ENCODE results near the gene CACNA1I. TPM values are rescaled to one million over a fixed set of nuclear protein-coding genes. Genes with fewer than 3 reads are reported as not detected.

Gene CACNA1I
- polyA plus RNA-seq, 3 donors: 0.04 TPM; not detected in 2

GRCh38 chr22:39661842-39662685, 91.5 kb downstream of the CACNA1I start:
- intact Hi-C loops (cut with micrococcal nuclease): no loop called here
- H3K36me3 ChIP-seq (replicated peaks in 1 of 2; ENCODE audit: control insufficient read depth in 1 of 2, insufficient read depth in 2 of 2, low read length in 2 of 2): no peaks in the 10 kb centered on the region
- H3K4me3 ChIP-seq (replicated peaks in 1 of 3; ENCODE audit: low read depth in 2 of 3, low read length in 3 of 3): peak overlapping the region in 1 of 3 experiments; percentile 25
- H3K9me3 ChIP-seq (replicated peaks in 1 of 2; ENCODE audit: control insufficient read depth in 1 of 2, insufficient read depth in 1 of 2, low read length in 2 of 2): peaks cover 0 to 15% of the 10 kb centered on the region in 2 donors
- H3K4me1 ChIP-seq (ENCODE audit: control insufficient read depth in 1 of 2, insufficient read depth in 2 of 2, low read length in 2 of 2): peaks cover 0 to 7% of the 10 kb centered on the region in 2 donors
- H3K9ac ChIP-seq (ENCODE audit: insufficient read depth, low read length, poor library complexity, severe bottlenecking): no peak overlapping the region
- Mint-ChIP-seq H3K4me3 (peak overlapping the region in 1 of 2 donors; percentile 88), H3K27me3 (ENCODE audit: low read depth in 3 of 3) (peaks cover 44 to 79% (median 56%) of the 10 kb centered on the region in 3 donors), H3K27ac (no peak overlapping the region), H3K4me1 (peaks cover 8% of the 10 kb centered on the region), H3K9me3 (peaks cover 0 to 11% (median 3%) of the 10 kb centered on the region in 7 donors), H3K36me3 (peaks cover 0 to 3% of the 10 kb centered on the region in 2 donors)
- TF ChIP-seq, protein P1, sequence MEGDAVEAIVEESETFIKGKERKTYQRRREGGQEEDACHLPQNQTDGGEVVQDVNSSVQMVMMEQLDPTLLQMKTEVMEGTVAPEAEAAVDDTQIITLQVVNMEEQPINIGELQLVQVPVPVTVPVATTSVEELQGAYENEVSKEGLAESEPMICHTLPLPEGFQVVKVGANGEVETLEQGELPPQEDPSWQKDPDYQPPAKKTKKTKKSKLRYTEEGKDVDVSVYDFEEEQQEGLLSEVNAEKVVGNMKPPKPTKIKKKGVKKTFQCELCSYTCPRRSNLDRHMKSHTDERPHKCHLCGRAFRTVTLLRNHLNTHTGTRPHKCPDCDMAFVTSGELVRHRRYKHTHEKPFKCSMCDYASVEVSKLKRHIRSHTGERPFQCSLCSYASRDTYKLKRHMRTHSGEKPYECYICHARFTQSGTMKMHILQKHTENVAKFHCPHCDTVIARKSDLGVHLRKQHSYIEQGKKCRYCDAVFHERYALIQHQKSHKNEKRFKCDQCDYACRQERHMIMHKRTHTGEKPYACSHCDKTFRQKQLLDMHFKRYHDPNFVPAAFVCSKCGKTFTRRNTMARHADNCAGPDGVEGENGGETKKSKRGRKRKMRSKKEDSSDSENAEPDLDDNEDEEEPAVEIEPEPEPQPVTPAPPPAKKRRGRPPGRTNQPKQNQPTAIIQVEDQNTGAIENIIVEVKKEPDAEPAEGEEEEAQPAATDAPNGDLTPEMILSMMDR (IDR thresholded peaks at IDR 0.05): no peak
- no peak for DNase-seq
- no peak overlapping the region for H3K27ac ChIP-seq (ENCODE audit: low read depth in 1 of 2, low read length in 2 of 2)
- H2AFZ ChIP-seq (ENCODE audit: insufficient read depth, low read depth, low read length, poor library complexity, severe bottlenecking): peak overlapping the region; percentile 13
- H3K27me3 ChIP-seq (ENCODE audit: control insufficient read depth in 2 of 2, insufficient read depth in 2 of 2, low read length in 2 of 2): peaks cover 18 to 56% of the 10 kb centered on the region in 2 donors
- no peaks in the 10 kb centered on the region for H4K20me1 ChIP-seq (ENCODE audit: insufficient read depth, low read length)
- H3K79me2 ChIP-seq (ENCODE audit: insufficient read depth, low read length): no peaks in the 10 kb centered on the region
- H3K4me2 ChIP-seq (replicated peaks; ENCODE audit: extremely low read depth, low read length, poor library complexity, severe bottlenecking): peak overlapping the region; percentile 41
- 5% methylated on average over 77 of the region's 77 CpGs for WGBS (ENCODE audit: insufficient coverage)

DNA sequence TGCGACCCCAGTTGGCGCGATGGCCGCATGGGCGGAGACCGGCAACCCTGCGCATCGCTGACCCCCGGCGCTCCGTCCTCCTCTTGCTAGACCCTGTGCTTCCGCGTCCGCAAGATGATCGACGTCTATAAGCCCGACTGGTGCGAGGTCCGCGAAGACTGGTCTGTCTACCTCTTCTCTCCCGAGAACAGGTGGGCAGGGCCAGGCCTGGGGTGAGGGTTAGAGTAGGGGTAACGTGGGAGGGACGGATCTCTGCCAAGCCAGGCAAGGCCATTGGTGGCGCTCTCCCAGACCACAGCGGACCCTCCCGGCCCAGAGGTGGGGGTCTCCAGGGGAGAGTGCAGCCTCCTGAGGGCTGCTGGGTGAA, 92.1 kb downstream of the CACNA1I start:
- Mint-ChIP-seq H3K9me3 (peaks cover 0 to 11% (median 3%) of the 10 kb centered on the region in 7 donors), H3K27me3 (ENCODE audit: low read depth in 3 of 3) (peaks cover 41 to 79% (median 51%) of the 10 kb centered on the region in 3 donors), H3K36me3 (peaks cover 0 to 3% of the 10 kb centered on the region in 2 donors), H3K4me3 (peak overlapping the region in 1 of 2 donors; percentile 72), H3K27ac (no peak overlapping the region), H3K4me1 (peaks cover 8% of the 10 kb centered on the region)
- Histone ChIP-seq H3K9ac (ENCODE audit: insufficient read depth, low read length, poor library complexity, severe bottlenecking) (no peak overlapping the region), H2AFZ (ENCODE audit: insufficient read depth, low read depth, low read length, poor library complexity, severe bottlenecking) (no peak overlapping the region), H3K9me3 (replicated peaks in 1 of 2; ENCODE audit: control insufficient read depth in 1 of 2, insufficient read depth in 1 of 2, low read length in 2 of 2) (peaks cover 0 to 15% of the 10 kb centered on the region in 2 donors), H4K20me1 (ENCODE audit: insufficient read depth, low read length) (no peaks in the 10 kb centered on the region), H3K27me3 (ENCODE audit: control insufficient read depth in 2 of 2, insufficient read depth in 2 of 2, low read length in 2 of 2) (peaks cover 18 to 53% of the 10 kb centered on the region in 2 donors), H3K79me2 (ENCODE audit: insufficient read depth, low read length) (no peaks in the 10 kb centered on the region), H3K27ac (ENCODE audit: low read depth in 1 of 2, low read length in 2 of 2) (no peak overlapping the region), H3K4me2 (replicated peaks; ENCODE audit: extremely low read depth, low read length, poor library complexity, severe bottlenecking) (peak overlapping the region; percentile 41), H3K4me1 (ENCODE audit: control insufficient read depth in 1 of 2, insufficient read depth in 2 of 2, low read length in 2 of 2) (peaks cover 0 to 7% of the 10 kb centered on the region in 2 donors), H3K4me3 (replicated peaks in 1 of 3; ENCODE audit: low read depth in 2 of 3, low read length in 3 of 3) (peak overlapping the region in 1 of 3 experiments; percentile 25), H3K36me3 (replicated peaks in 1 of 2; ENCODE audit: control insufficient read depth in 1 of 2, insufficient read depth in 2 of 2, low read length in 2 of 2) (no peaks in the 10 kb centered on the region)
- TF ChIP-seq, protein P1 (IDR thresholded peaks at IDR 0.05): no peak
- 30% methylated on average over 25 of the region's 26 CpGs for WGBS (ENCODE audit: insufficient coverage)
- intact Hi-C loops (cut with micrococcal nuclease): no loop called here
- DNase-seq: no peak
